ENCODE measurements around the gene GHR. TPM values are rescaled to one million over a fixed set of nuclear protein-coding genes. Genes with fewer than 3 reads are reported as not detected.

GHR gene
- total RNA-seq, 1 donor from 2014 or later, result 5.4 TPM

DNA sequence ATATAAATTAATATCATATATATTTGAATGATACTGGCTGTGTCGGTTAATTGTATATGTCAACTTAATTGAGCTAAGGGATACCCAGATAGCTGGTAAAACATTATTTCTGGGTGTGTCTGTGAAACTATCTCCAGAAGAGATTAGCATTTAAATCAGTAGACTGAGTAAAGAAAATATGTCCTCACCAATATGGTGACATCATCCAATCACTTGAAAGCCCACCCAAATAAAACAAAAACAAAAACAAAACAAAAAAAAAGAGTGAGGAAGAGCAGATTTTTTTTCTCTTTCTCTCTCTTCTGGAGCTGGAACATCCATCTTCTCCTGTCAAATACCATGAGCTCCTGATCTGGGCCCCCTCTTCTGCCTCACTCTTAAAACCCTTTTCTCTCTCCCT is 317.7 kb downstream of the GHR start:
- no peak for TF ChIP-seq CTCF (IDR thresholded peaks at IDR 0.05)
- Mint-ChIP-seq H3K4me3 (ENCODE audit: unreplicated experiment) (no peak overlapping the region), H3K27me3 (ENCODE audit: low read depth) (peaks cover 2% of the 10 kb centered on the region), H3K4me1 (ENCODE audit: low read depth) (no peaks in the 10 kb centered on the region), H3K36me3 (ENCODE audit: low read depth) (peaks cover 2% of the 10 kb centered on the region), H3K9me3 (ENCODE audit: low read depth) (peaks cover 11% of the 10 kb centered on the region), H3K27ac (ENCODE audit: unreplicated experiment) (no peak overlapping the region)
- no peak for DNase-seq (ENCODE audit: low spot score)

DNA sequence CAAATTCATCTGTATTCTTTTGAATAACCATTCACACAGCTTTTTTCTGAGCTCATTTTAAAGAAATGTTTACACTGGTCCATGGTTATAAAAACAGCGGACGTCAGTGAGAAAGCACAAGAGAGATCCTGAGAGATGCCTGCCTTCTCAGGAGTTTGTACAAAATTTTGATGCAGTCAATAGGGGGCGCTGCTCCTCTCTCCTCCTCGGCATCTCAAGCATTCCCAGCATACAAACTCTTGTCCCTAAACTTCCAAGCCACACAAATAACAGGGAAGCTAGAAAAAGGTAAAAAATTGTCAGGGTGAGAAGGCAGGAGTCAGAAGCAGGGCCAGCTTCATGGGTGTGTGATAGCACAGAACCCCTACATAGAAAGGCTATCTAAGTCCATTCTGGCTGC is 322.2 kb downstream of the GHR start:
- Mint-ChIP-seq H3K4me1 (ENCODE audit: low read depth) (no peaks in the 10 kb centered on the region), H3K27ac (ENCODE audit: unreplicated experiment) (no peak overlapping the region), H3K4me3 (ENCODE audit: unreplicated experiment) (no peak overlapping the region), H3K27me3 (ENCODE audit: low read depth) (peaks cover 6% of the 10 kb centered on the region), H3K9me3 (ENCODE audit: low read depth) (peaks cover 9% of the 10 kb centered on the region), H3K36me3 (ENCODE audit: low read depth) (peaks cover 2% of the 10 kb centered on the region)
- peak; percentile 49 for TF ChIP-seq CTCF (IDR thresholded peaks at IDR 0.05)
- DNase-seq (ENCODE audit: low spot score), result no peak

- peaks cover 2% of the 10 kb centered on the region for H3K36me3 Mint-ChIP-seq (ENCODE audit: low read depth)
- no peak for TF ChIP-seq CTCF (IDR thresholded peaks at IDR 0.05)
- no peaks in the 10 kb centered on the region for H3K4me1 Mint-ChIP-seq (ENCODE audit: low read depth)
- no peak for DNase-seq (ENCODE audit: low spot score)
- no peak overlapping the region for H3K27ac Mint-ChIP-seq (ENCODE audit: unreplicated experiment)
- H3K27me3 Mint-ChIP-seq (ENCODE audit: low read depth), result peaks cover 6% of the 10 kb centered on the region
- no peak overlapping the region for H3K4me3 Mint-ChIP-seq (ENCODE audit: unreplicated experiment)
- H3K9me3 Mint-ChIP-seq (ENCODE audit: low read depth), result peaks cover 9% of the 10 kb centered on the region
These were observed 322.6 kb downstream of the GHR start for GRCh38 chr5:42745856-42746255.

DNA sequence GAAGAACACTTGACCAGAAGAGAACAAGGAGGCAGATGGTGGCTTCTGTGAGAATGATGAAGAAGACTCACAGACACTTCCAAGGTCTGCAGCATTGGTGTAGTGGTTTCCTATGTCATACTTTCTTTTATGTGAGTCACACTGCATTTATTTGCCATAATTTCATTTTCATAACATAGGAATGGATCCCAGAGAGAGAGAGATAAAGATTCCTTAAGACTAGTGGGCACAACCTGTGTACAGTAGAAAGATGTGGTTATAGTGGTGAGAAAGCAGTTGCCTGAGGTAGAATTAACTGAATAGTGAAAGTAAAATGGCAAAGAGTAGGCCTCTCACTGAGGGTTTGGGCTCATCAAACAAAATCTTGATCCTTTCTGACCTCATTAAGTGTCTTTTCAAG is 325.8 kb downstream of the GHR start:
- Mint-ChIP-seq H3K4me3 (ENCODE audit: unreplicated experiment) (no peak overlapping the region), H3K36me3 (ENCODE audit: low read depth) (no peaks in the 10 kb centered on the region), H3K27me3 (ENCODE audit: low read depth) (peaks cover 4% of the 10 kb centered on the region), H3K9me3 (ENCODE audit: low read depth) (no peaks in the 10 kb centered on the region), H3K27ac (ENCODE audit: unreplicated experiment) (no peak overlapping the region), H3K4me1 (ENCODE audit: low read depth) (no peaks in the 10 kb centered on the region)
- DNase-seq (ENCODE audit: low spot score), result no peak
- no peak for TF ChIP-seq CTCF (IDR thresholded peaks at IDR 0.05)

- Mint-ChIP-seq H3K36me3 (ENCODE audit: low read depth) (no peaks in the 10 kb centered on the region), H3K9me3 (ENCODE audit: low read depth) (no peaks in the 10 kb centered on the region), H3K27me3 (ENCODE audit: low read depth) (peaks cover 6% of the 10 kb centered on the region)
These were observed 327.3 kb downstream of the GHR start for GRCh38 chr5:42750507-42750906.

More at GRCh38 chr5:42750507-42750906, 327.3 kb downstream of the GHR start:
- Mint-ChIP-seq H3K4me3 (ENCODE audit: unreplicated experiment) (no peak overlapping the region), H3K27ac (ENCODE audit: unreplicated experiment) (no peak overlapping the region), H3K4me1 (ENCODE audit: low read depth) (no peaks in the 10 kb centered on the region)
- no peak for TF ChIP-seq CTCF (IDR thresholded peaks at IDR 0.05)
- no peak for DNase-seq (ENCODE audit: low spot score)
